ENCODE results near the gene TCAIM. TPM values are rescaled to one million over a fixed set of nuclear protein-coding genes. Genes with fewer than 3 reads are reported as not detected.

Gene TCAIM, protein sequence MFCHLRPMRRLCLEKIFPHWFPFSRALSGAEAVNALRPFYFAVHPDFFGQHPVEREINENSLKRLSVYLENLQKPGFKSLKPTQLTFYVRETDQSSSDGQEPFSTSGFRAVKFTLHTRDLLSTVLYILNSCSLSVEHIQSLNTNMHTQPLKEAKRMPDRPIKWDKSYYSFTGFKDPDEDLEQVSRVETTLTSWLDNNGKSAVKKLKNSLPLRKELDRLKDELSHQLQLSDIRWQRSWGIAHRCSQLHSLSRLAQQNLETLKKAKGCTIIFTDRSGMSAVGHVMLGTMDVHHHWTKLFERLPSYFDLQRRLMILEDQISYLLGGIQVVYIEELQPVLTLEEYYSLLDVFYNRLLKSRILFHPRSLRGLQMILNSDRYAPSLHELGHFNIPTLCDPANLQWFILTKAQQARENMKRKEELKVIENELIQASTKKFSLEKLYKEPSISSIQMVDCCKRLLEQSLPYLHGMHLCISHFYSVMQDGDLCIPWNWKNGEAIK
- 25.2 and 27.4 TPM in 2 replicates for total RNA-seq

GRCh38 chr3:44338010-44338827, at the start of gene TCAIM:
TSS of gene TCAIM (plus strand) at chr3:44338766. CDS start at chr3:44354783, 16,017 bp downstream.

Other genes starting within 250 kb of the TCAIM start
- not detected in 2 replicates for gene TOPAZ1, start 96.9 kb upstream of the TCAIM start, total RNA-seq
- gene ZNF445, start 138.9 kb downstream of the TCAIM start, total RNA-seq: 8.6 and 9.8 TPM in 2 replicates
- 1.4 and 1.6 TPM in 2 replicates for gene ZKSCAN7, start 216.4 kb downstream of the TCAIM start, total RNA-seq
- gene ZNF660, start 246.2 kb downstream of the TCAIM start, total RNA-seq: 0.65 and 1.4 TPM in 2 replicates

All from vein endothelial cell (primary cell).